ENCODE results near the gene CTU2. TPM values are rescaled to one million over a fixed set of nuclear protein-coding genes. Genes with fewer than 3 reads are reported as not detected.

The CTU2 gene
- polyA plus RNA-seq, 1 donor (not counting 4 experiments of a cell fraction or from before 2014, with no cell fraction given) = 6.3 TPM

DNA sequence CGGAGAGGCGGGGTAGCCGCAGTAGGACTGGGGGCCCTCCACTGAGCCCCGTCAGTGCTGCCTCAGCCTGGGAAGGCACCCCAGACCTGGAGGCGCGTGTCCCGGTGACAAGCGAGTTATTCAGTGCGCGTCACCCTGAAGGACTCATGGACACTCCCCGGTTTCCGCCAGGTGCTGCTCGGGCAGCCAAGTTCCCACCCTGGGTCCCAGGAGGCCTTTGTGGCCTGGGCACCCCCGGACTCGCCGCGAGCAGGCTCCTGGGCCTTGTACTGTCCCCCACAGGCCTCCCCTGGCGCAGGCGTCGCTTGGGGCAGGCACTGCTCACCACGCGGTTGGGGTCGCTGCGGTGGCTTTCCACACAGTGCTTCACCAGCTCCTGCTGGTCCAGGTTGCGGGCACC is 7.7 kb upstream of the CTU2 start:
- Histone ChIP-seq H4K20me1 (ENCODE audit: control insufficient read depth, extremely low read depth, insufficient read depth, low read length) (no peaks in the 10 kb centered on the region), H3K4me1 (ENCODE audit: control insufficient read depth, extremely low read depth, insufficient read depth, low read length) (no peaks in the 10 kb centered on the region), H3K27ac (ENCODE audit: control insufficient read depth, insufficient read depth, low read length) (no peak overlapping the region), H3K36me3 (ENCODE audit: control insufficient read depth in 2 of 2, extremely low read depth in 1 of 2, insufficient read depth in 2 of 2, low read length in 2 of 2) (peaks cover 2 to 4% of the 10 kb centered on the region in 2 experiments), H3K27me3 (ENCODE audit: control insufficient read depth, extremely low read depth, insufficient read depth, low read length) (peaks cover 14% of the 10 kb centered on the region), H3K79me2 (ENCODE audit: control insufficient read depth, insufficient read depth, low read length) (no peaks in the 10 kb centered on the region), H3K9me3 (ENCODE audit: control insufficient read depth, low read depth, low read length) (no peaks in the 10 kb centered on the region), H2AFZ (ENCODE audit: control insufficient read depth, low read length) (no peak overlapping the region), H3K4me3 (ENCODE audit: control insufficient read depth in 2 of 3, extremely low read depth in 1 of 3, insufficient read depth in 2 of 3, low read depth in 1 of 3, low read length in 3 of 3) (no peak overlapping the region), H3K9me1 (ENCODE audit: control insufficient read depth, extremely low read depth, insufficient read depth, low read length) (no peaks in the 10 kb centered on the region), H3K9ac (ENCODE audit: control insufficient read depth, extremely low read depth, insufficient read depth, low read length) (no peak overlapping the region), H3K4me2 (ENCODE audit: control insufficient read depth, extremely low read depth, insufficient read depth, low read depth, low read length) (no peak overlapping the region)
- DNase-seq (ENCODE audit: low read depth, low spot score) = no peak
- TF ChIP-seq EZH2 (IDR thresholded peaks at IDR 0.05; ENCODE audit: low read length) = no peak
- TF ChIP-seq, protein P1, sequence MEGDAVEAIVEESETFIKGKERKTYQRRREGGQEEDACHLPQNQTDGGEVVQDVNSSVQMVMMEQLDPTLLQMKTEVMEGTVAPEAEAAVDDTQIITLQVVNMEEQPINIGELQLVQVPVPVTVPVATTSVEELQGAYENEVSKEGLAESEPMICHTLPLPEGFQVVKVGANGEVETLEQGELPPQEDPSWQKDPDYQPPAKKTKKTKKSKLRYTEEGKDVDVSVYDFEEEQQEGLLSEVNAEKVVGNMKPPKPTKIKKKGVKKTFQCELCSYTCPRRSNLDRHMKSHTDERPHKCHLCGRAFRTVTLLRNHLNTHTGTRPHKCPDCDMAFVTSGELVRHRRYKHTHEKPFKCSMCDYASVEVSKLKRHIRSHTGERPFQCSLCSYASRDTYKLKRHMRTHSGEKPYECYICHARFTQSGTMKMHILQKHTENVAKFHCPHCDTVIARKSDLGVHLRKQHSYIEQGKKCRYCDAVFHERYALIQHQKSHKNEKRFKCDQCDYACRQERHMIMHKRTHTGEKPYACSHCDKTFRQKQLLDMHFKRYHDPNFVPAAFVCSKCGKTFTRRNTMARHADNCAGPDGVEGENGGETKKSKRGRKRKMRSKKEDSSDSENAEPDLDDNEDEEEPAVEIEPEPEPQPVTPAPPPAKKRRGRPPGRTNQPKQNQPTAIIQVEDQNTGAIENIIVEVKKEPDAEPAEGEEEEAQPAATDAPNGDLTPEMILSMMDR (optimal IDR thresholded peaks at IDR 0.05 in 1 of 3, IDR thresholded peaks at IDR 0.05 in 1 of 3, conservative IDR thresholded peaks at IDR 0.05 in 1 of 3; ENCODE audit: extremely low read depth in 1 of 3, insufficient read depth in 2 of 3, low read length in 3 of 3) = no peak
- dilution Hi-C loops (cut with MboI; ENCODE audit: extremely low pct_ligation_motif_present, low sequenced_read_pairs) = no loop called here
- FAIRE-seq = no peak

GRCh38 chr16:88699180-88699579 is 7.1 kb upstream of the CTU2 start:
- Histone ChIP-seq H3K79me2 (ENCODE audit: control insufficient read depth, insufficient read depth, low read length) (no peaks in the 10 kb centered on the region), H3K27ac (ENCODE audit: control insufficient read depth, insufficient read depth, low read length) (no peak overlapping the region), H3K9me3 (ENCODE audit: control insufficient read depth, low read depth, low read length) (no peaks in the 10 kb centered on the region), H2AFZ (ENCODE audit: control insufficient read depth, low read length) (no peak overlapping the region), H3K4me2 (ENCODE audit: control insufficient read depth, extremely low read depth, insufficient read depth, low read depth, low read length) (no peak overlapping the region), H3K9ac (ENCODE audit: control insufficient read depth, extremely low read depth, insufficient read depth, low read length) (no peak overlapping the region), H4K20me1 (ENCODE audit: control insufficient read depth, extremely low read depth, insufficient read depth, low read length) (no peaks in the 10 kb centered on the region), H3K36me3 (ENCODE audit: control insufficient read depth in 2 of 2, extremely low read depth in 1 of 2, insufficient read depth in 2 of 2, low read length in 2 of 2) (peaks cover 2 to 4% of the 10 kb centered on the region in 2 experiments), H3K4me3 (ENCODE audit: control insufficient read depth in 2 of 3, extremely low read depth in 1 of 3, insufficient read depth in 2 of 3, low read depth in 1 of 3, low read length in 3 of 3) (no peak overlapping the region), H3K4me1 (ENCODE audit: control insufficient read depth, extremely low read depth, insufficient read depth, low read length) (no peaks in the 10 kb centered on the region), H3K9me1 (ENCODE audit: control insufficient read depth, extremely low read depth, insufficient read depth, low read length) (no peaks in the 10 kb centered on the region), H3K27me3 (ENCODE audit: control insufficient read depth, extremely low read depth, insufficient read depth, low read length) (peaks cover 9% of the 10 kb centered on the region)
- FAIRE-seq (no peak), DNase-seq (ENCODE audit: low read depth, low spot score) (no peak)
- no peak for TF ChIP-seq EZH2 (IDR thresholded peaks at IDR 0.05; ENCODE audit: low read length)
- TF ChIP-seq, protein P1 (optimal IDR thresholded peaks at IDR 0.05 in 1 of 3, IDR thresholded peaks at IDR 0.05 in 1 of 3, conservative IDR thresholded peaks at IDR 0.05 in 1 of 3; ENCODE audit: extremely low read depth in 1 of 3, insufficient read depth in 2 of 3, low read length in 3 of 3) = no peak
- dilution Hi-C loops (cut with MboI; ENCODE audit: extremely low pct_ligation_motif_present, low sequenced_read_pairs) = no loop called here

All from keratinocyte (primary cell).